Articular chondrocyte of knee joint (primary cell): ENCODE measurements around the gene LGMN. TPM values are rescaled to one million over a fixed set of nuclear protein-coding genes. Genes with fewer than 3 reads are reported as not detected.

ENCODE experiments used
- total RNA-seq: library from RNA; depleted of rRNA; stranded (reverse); fragments of >200 nt; gene quantifications from 2 replicates; pipeline ENCODE4 v1.2.3, GENCODE V29; 2012

The LGMN gene
- total RNA-seq = 91.3 and 96.7 TPM in 2 replicates

DNA sequence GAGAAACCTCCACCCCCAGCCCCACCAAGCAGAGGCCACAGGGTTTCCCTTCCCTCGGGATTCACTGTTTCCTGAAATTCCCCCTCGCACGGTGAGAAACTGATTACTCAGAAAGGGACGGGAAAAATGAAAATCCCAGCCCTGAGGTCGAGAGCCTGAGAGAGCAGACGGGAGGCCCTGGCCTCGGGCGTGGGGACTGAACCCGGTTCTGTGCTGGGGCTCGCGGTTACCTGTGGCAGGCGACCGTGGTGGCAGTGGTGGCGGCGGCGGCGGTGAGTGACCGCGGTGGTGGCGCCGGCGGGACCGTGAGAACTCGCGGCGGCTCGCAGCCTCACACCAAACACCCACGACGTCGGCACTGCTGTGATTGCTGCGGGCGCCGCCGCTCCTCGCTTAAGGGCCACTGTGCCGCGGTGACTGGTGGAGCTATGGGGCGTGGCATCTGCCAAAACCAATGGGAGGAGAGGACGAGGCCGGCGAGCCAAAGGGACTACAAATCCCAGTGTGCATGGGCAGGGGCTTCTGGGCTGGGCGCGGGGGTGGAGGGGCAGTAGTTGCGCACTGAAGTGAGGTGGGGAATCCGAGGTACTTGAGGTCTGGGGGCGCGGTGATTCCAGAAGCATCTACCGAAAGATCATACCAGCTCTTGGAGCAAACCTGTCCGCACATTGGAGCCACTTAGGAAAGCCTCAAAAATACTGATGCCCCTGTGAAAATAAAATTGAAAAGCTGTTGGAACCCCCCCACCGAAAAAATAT, at the start of gene LGMN:
TSS of gene LGMN (minus strand) at position 369 of the 758 bp plus-strand sequence. CDS start 15,841 bp downstream, outside the sequence.

DNA sequence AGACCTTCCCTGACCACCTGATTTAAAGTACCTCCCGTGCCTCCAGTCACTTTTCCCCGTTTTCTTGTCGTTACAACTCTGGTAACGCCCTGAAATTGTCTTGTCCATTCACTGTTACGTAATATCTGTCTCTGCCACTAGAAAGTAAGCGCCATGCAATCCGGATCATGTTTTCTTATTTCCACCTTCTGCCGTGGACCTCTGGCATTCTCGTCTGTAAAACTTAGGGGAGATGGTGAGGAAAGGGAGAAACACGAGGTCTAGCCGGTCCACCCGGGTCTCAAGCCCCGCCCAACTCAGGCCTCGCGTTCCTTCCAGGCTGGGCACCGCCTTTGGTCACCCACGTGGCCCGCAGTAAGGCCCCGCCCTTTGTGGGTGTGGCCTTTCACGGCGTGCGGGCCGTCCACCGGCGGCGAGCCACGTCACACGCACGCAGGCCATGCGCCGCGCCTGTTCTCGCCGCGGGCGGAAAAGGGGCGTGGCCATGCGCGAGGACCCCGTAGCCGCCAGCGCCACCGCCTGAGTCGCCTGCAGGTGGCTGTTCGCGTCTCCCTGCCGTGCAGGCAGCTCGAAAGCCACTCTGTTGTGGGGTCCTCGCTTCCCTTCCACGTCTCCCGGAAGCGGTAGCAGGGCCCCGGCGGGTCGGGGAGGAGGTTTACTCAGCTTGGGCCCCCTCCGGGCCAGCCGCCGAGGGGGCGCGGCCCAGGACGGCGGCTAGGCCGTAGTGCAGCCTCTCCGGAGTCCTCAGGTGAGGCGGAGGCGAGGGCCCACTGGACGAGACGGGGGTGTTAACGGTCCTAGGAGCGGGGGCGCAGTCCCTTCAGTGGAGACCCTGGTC, 45.5 kb upstream of the LGMN start, which contains the start of gene GOLGA5:
TSS of gene GOLGA5 (plus strand) at position 597 of the 838 bp plus-strand sequence. CDS start 3,133 bp downstream, outside the sequence.

Other genes with a start within 250 kb of the LGMN start
- gene RIN3, start 234.8 kb downstream of the LGMN start, total RNA-seq = 9.7 and 13.3 TPM in 2 replicates
- gene GOLGA5, start 45.7 kb upstream of the LGMN start, total RNA-seq = 72.4 and 77.2 TPM in 2 replicates
- not detected in 2 replicates for gene CHGA, start 174.5 kb upstream of the LGMN start, total RNA-seq